Esophagus squamous epithelium (tissue), 4 donors: Measurements from ENCODE around the gene WFDC2.

ENCODE experiments used
- CTCF ChIP-seq, 6 experiments: fragments of 450-650 bp in 4 of 6; fragments of 200-600 bp in 2 of 6; sonication (generic) in 2 of 6; IDR thresholded peaks; one replicate each; pipeline ENCODE4 v1.5.1; 2016 to 2019; ENCODE audit warnings: antibody characterized with exemption in 6 of 6, mild to moderate bottlenecking in 4 of 6, moderate library complexity in 4 of 6
- POLR2A ChIP-seq, 4 donors: fragments of 450-650 bp; IDR thresholded peaks; one replicate each; pipeline ENCODE4 v1.6.1; 2017; ENCODE audit warnings: antibody characterized with exemption in 4 of 4, mild to moderate bottlenecking in 4 of 4, moderate library complexity in 3 of 4

DNA sequence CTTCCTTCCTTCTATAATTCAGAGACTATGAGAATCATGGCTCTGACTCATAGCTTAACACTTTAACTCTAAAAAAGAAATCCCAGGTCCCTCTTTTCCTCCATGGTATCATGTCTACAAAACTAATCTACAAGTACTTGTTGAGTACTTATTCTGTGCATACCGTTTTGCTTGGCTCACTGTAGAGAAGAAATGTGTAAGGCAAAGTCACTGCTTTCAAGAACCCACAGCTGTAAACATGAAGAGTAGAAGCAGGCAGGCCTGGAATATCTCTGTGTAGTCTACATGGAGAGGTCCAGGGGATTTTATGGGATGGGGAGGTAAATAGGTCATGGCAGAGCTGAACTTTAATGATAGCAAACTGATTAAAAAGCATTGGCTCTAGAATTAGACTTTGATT is 32.0 kb downstream of the WFDC2 start:
- TF ChIP-seq CTCF (IDR thresholded peaks at IDR 0.05): no peak
- no peak for TF ChIP-seq POLR2A (IDR thresholded peaks at IDR 0.05)
